Right lung (tissue), 5 donors: Measurements from ENCODE around the gene RSPO3. TPM values are rescaled to one million over a fixed set of nuclear protein-coding genes. Genes with fewer than 3 reads are reported as not detected.
A peak's percentile ranks its signal among the peaks of the same experiment; 100 is the strongest.

Experiments used
- DNase-seq, 2 donors: peaks; one replicate each; pipeline ENCODE4 v3.0.0-alpha.2; 2013
- polyA plus RNA-seq, 5 donors: library from polyadenylated mRNA; unstranded; fragments of 120-200 nt; gene quantifications; one replicate each; pipeline versions ENCODE4 v1.2.1 to v1.2.3, GENCODE V29; 2013; ENCODE audit warnings: inconsistent platforms in 1 of 5, low replicate concordance in 1 of 5; ENCODE audit not compliant: insufficient read length in 5 of 5, insufficient read depth in 1 of 5

RSPO3 gene
- polyA plus RNA-seq, 5 donors = 4.9 to 8.0 (median 6.6) TPM

GRCh38 chr6:127154509-127154908 is 36.0 kb downstream of the RSPO3 start:
- DNase-seq = no peak

DNA sequence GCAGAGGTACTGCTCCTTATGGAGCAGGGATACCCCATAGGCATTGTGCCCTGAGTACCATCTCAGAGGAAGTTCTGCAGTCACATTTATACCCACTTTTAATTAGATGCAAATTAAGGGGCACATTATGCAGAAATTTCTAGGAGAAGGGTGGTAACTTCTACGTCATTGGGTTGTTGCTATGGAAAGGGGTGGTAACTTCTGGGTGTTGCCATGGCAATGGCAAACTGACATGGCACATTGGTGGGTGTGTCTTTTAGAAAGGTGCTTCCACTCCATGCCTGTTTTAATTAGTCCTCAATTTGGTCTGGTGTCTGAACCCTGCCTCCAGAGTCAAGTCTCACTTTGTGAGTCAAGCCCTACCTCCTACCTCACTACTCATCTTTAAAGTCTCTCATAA is 42.0 kb downstream of the RSPO3 start:
- no peak for DNase-seq

- no peak for DNase-seq
These were observed 44.4 kb downstream of the RSPO3 start for GRCh38 chr6:127162836-127163235.

DNA sequence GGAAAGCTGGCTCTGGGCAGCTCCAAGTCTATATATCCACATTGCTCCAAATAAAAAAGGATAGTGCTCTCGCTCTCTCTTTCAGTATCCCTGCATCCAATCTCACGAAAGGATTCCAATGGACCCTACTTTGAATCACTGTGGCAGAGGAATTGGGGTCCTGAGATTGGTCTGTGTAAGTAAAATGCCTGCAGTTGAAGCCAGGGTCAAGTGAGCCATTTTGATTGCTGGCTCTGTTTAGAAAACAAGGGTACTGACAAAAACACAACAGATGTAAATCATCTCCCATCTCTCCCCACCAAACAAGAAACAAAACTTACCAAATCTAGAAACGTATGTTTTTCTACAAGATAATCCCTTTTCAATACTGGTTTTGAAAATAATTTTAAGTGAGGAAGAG is 45.6 kb downstream of the RSPO3 start:
- DNase-seq = no peak

DNA sequence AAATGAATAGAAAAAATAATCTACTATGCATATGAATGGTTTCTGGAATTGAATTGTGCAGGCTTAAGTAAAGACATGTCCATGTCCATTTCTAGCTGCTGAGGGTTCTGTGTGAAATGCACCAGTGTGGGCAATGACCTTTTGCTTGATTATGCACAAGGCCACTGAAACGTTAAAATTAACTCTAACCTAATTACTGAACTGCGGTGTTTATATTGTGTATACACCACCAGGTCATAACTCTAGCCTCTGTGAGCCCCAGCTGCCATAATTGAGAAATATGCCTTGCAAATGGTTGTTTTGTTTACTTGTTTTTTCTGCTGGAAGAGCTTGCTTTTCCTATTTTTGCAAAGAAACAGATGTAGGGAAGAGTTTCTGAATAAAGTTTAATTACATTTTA is 46.1 kb downstream of the RSPO3 start:
- no peak for DNase-seq

GRCh38 chr6:127173156-127173940 is 54.9 kb downstream of the RSPO3 start:
- DNase-seq = no peak

DNA sequence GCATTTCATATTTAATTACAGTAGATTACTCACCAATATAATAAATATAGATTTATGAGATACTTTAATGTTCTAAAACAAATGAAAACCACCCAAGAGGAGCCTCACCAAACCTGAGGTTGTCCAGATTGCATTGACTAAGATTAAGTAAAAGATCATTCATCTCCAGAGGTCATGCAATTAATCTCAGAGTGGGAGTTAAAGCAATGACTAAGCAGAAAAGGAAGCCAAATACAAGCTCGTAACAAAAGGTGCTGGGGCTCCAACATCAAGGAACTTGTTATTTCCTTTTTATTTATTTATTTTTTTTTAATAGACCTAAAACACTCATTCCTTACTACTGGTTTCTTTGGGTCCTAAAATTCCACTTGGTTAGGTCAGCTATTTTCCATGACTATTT is 57.7 kb downstream of the RSPO3 start:
- no peak for DNase-seq

DNA sequence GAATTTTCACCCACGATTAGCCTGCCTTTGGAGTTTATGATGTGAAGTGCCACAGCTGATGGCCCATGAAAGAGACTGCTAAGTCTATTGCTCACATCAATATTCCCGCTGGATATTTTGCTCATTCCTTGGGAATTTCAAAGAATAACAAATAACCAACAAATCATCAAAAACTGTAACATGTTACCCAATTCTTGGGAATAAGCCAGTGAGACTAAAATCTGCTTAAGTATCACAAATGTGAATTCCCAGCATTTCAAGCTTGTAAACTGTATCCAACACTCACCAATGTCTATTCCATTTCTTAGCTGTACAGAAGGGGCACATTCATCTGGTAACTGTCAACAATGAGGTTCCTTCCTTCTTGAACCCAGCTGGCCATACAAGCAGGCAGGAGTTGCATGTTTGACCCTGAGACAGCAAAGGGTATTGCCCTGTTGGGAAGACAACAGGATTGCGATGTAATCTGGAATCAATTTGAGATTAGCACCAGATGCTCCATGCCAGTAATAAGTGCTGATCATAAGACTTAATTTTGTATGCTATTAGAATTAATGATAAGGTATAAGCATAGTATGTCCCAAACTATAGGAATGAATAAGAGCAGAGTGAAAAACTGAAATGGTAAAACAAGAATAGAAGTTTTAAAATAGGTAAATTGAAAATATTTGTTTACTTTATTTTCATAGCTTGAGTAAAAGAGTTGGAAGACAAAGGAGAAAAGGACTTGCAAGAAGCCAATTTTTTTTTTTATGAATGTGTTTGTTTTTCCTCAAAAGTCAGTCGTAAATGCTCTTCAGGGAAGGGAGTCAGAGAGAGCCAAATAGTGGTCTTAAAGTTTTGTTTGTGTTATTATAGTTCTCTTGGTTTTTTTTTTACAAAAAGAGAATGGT is 58.8 kb downstream of the RSPO3 start:
- DNase-seq = peak; percentile 76 to 77

DNA sequence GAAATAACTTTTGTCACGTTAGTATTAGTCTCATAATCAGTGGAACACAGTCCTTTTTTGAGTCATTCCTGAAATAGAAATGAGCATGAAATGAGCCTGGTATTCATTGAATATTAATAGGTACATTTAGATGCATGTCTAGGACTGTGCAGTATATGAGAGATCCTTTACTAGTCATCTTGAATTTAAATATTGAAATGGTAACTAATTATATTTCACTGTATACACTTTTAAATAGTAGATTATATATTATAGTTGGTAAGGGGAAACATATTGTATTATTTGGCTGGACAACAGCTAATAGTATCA is 59.4 kb downstream of the RSPO3 start:
- no peak for DNase-seq

GRCh38 chr6:127178746-127179145 is 60.3 kb downstream of the RSPO3 start:
- no peak for DNase-seq

DNA sequence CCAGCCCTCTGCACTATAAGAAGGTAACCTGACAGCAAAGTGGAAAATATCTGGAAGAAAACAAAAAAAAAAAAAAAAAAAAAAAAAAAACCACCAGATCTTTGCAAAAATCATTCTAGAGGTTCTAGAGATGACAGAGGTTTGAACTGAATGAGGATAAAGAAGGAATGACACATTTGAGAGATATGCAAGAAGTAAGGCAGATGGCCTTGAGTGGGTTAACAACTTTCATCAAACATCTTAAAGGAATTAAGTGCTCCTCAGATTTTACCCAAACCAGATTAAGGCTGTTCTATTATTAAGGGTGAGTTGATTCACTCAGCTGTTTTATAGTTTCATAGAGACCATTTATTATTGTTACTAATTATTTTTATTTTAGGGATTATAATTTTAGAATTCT is 62.0 kb downstream of the RSPO3 start:
- DNase-seq = no peak

DNA sequence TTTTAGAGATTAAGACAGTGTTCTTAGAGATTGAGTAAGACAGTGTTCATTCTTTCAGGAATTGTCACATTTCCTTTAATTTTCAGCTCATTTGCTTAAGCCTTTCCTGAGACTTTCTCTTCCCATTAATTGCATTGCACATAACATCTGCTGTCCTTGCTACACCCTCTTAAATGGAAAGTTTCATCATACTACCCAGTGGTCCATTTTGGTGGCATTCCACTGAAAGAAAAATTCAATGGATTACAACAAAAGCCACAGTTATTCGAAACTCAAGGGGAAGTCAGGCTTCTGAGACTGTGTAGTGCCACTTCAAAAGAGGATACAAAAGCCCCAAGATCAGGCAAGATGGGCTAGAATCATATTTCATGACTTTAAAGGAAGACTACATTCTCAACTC is 64.0 kb downstream of the RSPO3 start:
- no peak for DNase-seq

DNA sequence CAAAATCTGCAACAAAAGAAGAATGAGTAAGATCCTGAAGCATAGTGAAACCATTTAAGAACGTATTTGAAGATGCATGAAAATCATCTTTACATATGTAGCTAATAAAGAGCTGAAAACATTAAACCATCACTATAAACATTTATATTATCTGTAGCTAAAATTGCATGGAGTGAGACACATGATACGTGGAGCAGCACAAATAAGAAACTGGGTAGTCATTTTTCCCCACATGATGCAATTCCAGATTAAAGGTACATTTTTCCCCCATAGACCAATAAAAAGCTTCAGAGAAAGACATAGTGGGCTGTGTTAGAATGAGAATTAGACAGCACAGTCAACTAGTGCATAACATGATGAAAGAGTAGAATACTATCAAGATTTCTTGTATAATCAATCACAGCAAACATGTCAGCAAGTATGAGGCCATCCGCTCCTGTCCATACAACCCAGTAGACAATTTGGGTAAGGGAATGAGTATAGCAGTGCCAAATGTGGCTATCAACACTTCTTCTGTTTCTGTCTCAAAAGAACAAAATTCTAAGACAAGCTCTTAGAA is 67.0 kb downstream of the RSPO3 start:
- no peak for DNase-seq

- DNase-seq = no peak
These were observed 68.4 kb downstream of the RSPO3 start for GRCh38 chr6:127186889-127187288.

- DNase-seq = no peak
These were observed 70.3 kb downstream of the RSPO3 start for GRCh38 chr6:127188744-127189143.

GRCh38 chr6:127190552-127190951 is 72.1 kb downstream of the RSPO3 start:
- DNase-seq = no peak

DNA sequence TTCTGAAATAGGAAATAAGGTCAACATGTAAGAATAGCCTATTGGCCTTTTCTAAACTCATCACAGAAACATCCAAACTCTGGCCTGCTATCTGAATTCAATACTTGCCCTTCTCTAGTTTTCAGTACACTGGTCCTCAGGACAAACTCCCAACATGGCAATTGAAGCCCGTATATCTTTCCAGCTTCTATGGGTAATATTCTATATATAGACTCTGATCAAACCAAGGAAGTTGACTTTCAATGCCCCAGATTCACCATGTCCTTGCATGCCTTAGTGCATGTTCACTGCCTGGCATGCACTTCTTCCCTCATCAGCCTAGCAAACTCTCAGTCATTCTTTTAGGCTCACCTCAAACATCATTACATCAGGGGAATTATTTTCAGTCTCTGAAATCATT is 73.2 kb downstream of the RSPO3 start:
- no peak for DNase-seq

- DNase-seq = peak; percentile 73 to 74
These were observed 74.6 kb downstream of the RSPO3 start for GRCh38 chr6:127192911-127193541.

DNA sequence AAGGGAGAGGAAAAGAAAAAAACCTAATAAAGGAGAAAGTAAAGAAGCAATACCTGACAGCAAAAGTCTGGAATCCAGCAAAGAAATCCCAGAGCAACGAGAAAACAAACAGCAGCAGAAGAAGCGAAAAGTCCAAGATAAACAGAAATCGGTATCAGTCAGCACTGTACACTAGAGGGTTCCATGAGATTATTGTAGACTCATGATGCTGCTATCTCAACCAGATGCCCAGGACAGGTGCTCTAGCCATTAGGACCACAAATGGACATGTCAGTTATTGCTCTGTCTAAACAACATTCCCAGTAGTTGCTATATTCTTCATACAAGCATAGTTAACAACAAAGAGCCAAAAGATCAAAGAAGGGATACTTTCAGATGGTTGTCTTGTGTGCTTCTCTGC is 77.4 kb downstream of the RSPO3 start:
- DNase-seq = no peak

GRCh38 chr6:127198549-127198948 is 80.1 kb downstream of the RSPO3 start:
- DNase-seq = no peak

DNA sequence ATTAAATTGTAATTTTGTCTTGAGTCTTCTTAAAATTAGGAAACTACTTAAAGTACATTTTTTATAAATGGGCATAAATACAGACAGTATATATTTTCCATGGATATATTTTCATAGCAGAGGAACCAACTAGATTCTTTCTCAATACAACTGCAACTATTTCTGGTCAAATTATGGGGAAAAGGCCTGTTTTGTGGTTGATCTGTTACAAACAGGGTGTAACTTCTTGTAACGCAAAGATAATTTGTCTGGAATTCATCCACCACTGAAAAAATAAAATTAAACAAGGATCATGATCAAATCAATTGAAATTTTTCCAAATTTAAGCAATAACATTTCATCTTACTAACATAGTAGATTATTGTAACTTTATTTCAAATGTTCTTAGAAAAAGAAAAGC is 81.0 kb downstream of the RSPO3 start:
- DNase-seq = no peak

GRCh38 chr6:127200114-127200513 is 81.6 kb downstream of the RSPO3 start:
- no peak for DNase-seq

GRCh38 chr6:127201321-127201720 is 82.8 kb downstream of the RSPO3 start:
- no peak for DNase-seq
